ENCODE results near the gene RHOD.

The RHOD gene

DNA sequence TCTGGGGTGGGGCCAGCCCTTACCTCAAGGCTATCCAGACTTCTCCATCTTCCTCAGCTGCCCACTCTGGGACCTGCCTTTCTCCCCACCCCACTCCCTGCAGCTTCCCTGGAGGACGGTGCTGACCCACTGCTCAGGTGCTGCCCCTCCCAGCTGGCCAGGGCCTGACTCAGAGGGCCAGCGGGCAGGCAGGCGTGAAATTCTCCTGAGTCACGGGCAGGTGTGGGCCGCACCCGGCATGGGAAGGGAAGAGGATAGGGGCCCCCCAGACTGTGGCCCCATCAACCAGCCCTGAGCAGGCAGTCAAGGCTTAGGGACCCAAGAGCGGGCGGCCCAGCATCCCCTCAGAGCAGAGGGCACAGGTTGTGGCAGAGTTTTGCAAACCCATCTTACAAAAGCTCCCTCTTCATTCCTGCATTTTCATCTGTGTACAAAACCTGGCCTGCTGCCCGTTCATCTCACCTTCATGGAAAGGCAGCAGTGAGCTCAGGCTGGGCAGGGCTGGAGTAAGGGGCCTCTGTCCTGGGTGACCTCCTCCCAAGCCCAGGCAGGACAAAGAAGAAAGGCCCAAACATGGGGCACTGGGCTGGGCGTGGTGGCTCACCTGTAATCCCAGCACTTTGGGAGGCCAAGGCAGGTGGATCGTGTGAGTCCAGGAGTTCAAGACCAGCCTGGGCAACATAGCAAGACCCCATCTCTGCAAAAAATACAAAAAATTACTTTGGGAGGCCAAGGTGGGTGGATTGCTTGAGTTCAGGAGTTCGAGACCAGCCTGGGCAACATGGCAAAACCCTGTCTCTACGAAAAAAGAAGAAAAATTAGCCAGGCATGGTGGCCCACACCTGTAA is 6.1 kb downstream of the RHOD start:
- no peak for DNase-seq

DNA sequence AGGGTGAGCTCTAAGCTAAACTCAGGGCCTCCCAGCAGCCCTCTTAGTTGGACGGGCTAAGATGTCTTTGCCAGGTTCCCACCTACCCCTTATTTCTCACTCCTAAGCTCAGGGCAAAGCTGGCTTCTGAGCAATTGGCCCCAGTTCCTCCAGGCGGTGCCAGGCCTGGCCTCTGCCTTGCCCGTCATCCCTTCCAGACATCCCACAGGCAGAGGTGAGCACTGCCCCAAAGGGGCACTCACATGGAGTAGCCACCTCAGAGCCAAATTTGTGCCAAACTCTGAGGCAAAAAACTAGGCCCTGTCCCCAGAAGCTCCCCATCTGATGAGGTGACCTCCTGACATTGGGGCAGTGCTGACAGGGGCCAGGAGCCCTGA is 9.7 kb downstream of the RHOD start:
- no peak for DNase-seq

DNA sequence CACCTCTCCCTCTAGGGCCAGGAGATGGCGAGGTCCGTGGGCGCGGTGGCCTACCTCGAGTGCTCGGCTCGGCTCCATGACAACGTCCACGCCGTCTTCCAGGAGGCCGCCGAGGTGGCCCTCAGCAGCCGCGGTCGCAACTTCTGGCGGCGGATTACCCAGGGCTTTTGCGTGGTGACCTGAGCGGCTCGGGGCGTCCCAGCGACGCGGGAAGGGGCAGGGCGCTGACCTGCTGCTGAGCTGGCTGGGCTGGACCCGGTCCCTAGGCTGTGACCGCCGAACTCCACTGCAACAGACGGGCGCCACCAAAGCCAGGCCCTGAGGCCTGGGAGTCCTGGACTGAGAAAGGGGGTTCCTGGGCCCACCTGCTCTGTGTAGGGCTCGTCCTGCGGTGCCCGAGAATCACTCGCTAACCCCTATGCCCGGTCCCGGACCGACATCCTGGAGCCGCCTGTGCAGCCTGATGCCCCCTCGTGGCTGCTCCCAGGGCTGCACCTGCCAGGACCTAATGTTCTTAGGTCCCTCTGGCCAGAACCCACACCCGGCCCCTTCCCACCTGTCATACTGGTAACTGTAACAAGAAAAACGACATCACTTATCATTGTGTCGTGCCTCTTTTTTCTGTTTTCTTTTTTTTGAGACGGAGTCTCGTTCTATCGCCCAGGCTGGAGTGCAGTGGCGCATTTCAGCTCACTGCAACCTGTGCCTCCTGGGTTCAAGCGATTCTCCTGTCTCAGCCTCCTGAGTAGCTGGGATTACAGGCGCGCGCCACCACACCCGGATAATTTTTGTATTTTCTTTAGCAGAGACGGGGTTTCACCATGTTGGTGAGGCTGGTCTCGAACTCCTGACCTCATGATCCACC is 15.0 kb downstream of the RHOD start:
- DNase-seq, result no peak

DNA sequence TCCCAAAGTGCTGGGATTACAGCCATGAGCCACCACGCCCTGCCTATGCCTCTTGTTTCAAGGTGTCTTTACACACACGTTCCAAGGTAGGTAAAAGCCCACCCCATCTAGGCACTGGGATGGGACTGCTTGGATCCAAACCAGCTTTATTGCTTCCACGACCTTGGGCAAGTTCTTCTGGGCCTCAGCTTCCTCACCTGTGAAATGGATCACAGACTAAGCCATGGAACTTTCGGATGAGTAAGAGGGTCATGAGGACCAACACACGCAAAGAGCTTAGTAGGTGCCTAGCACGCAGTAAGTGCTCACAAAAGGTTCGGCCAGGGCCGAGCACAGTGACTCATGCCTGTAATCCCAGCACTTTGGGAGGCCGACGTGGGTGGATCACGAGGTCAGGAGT is 15.6 kb downstream of the RHOD start:
- DNase-seq, result no peak

DNA sequence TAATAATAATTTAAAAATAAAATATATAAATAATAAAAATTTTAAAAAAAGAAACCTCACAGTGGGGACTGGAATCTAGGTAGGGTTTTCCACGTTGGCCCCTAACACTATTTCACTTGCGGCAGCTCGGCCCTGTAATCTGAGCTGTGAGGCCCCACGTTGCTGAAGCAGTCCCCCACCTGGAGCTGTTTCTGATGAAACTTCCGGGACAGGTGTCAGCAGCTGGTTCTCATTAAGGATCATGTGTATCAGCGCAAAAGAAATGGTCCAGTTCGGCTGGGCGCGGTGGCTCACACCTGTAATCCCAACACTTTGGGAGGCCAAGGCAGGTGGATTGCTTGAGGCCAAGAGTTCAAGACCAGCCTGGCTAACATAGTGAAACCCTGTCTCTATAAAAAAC is 17.3 kb downstream of the RHOD start:
- DNase-seq, result peak; percentile 62

DNA sequence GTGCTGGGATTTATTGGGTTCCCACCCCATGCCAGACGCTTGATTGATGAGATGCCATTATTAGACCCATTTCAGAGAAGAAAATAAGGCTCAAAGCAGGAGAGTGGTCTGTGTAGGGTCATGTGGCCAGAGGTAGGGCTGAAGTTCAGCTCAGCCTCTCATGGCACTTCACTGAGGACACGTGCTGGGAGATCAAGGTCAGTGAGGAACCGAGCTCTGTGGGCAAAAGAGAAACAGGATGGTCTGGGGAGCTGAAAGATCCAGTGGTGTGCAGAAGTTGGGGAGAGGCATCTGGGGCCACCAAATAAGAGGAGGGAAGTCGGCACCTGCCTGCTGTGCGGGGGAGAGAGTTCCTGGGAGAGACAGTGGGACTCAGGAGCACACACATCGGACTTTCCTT is 19.6 kb downstream of the RHOD start:
- DNase-seq, result no peak

DNA sequence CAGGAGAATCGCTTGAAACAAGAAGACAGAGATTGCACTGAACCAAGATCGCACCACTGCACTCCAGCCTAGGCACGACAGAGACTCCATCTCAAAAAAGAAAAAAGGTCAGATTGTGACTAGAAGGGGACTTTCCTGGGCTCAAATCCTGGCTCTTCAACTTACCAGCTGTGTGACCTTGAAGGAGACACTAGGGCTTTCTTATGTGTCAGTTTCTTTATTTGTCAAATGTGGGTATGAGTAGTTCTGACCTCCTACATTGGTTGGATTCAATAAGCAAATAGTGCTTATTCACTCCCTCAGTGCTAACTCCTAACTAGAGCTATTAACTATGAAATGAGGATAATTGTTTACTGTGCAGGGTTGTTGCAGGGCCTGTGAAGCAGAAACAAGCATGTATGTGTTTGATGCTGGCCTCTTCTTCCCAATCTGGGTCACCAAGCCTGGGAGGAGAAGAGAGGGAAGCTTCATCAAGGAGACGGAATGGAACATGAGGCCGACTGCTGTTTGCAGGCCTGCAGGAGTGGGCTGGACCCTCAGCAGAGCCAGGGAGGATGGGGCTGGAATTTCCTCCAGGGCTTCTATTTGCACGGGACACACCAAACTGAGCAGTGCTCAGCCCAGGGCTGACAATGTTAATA is 22.5 kb downstream of the RHOD start:
- DNase-seq, result no peak

DNA sequence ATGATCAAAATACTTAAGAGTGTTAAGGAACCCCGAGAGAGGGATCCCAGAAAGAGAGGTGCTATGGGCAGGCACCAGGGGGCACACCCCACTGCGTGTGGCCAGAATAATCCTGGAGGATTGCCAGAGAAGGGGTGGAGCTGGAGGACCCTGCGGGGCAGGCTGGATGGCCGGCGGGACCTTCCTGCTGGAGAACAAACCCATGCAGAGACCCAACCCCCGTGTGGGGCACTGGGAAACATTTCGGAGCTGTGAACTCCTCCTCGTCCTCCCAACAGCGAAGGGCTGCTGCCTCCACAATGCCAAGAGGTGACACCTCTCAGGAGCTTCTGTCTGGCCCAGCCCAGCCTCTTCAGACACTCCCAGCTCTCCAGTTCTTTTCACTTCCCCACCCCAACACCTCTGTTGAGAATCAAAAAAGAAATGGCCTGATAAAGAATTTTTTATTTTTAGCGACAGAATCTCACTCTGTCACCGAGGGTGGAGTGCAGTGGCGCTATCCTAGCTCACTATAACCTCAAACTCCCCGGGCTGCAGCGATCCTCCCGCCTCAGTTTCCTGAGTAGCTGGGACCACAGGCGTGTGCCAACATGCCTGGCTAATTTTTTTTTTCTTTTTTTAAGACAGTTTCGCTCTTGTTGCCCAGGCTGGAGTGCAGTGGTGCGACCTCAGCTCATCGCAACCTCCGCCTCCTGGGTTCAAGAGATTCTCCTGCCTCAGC is 25.6 kb downstream of the RHOD start:
- no peak for DNase-seq

DNA sequence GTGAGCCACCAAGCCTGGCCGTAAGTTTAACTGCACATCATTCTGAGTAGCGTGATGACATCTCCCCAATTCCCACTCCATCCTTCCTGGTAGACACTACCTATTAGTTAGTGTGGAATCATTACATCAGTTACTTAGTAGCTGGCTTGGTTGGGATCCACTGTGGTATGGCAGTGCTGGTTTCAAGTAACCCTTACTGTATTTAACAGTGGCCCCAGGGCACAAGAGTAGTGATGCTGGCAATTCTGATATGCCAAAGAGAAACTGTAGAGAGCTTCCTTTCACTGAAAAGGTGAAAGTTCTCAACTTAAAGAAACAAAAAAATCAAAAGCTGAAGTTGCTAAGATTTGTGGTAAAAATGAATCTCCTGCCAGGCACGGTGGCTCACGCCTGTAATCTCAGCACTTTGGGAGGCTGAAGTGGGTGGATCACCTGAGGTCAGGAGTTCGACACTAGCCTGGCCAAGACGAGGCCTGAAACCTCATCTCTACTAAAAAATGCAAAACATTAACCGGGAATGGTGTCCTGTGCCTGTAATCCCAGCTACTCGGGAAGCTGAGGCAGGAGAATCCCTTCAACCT is 27.2 kb downstream of the RHOD start:
- no peak for DNase-seq

DNA sequence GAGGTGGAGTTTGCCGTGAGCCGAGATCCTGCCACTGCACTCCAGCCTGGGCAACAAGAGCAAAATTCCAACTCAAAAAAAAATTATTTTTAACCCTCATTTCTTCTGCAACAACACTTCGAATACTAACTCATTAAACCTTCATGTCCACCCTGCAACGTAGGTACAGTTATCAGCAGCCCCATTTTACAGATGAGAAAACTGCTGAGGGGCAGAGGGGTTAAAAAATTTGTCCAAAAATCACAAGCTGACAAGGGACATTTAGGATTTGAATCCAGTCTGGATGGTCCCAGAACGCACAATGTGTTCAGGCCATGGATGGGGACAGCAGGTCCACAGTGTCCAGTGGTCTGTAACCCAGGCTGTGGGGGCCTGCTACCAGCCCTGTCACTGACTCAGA is 29.0 kb downstream of the RHOD start:
- no peak for DNase-seq

DNA sequence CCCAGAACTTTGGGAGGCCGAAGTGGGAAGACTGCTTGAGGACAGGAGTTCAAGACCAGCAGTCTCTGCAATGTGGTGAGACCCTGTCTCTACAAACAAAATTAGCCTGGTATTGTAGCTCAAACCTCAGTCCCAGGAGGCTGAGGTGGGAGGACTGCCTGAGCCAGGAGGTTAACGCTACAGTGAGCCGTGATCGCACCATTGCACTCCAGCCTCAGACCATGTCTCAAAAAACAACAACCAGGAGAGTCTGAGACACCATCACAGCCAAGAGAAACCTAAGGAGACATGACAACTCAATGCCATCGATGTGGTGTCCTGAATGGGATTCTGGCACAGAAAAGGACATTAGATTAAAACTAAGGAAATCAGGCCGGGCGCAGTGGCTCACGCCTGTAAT is 34.1 kb downstream of the RHOD start:
- no peak for DNase-seq

DNA sequence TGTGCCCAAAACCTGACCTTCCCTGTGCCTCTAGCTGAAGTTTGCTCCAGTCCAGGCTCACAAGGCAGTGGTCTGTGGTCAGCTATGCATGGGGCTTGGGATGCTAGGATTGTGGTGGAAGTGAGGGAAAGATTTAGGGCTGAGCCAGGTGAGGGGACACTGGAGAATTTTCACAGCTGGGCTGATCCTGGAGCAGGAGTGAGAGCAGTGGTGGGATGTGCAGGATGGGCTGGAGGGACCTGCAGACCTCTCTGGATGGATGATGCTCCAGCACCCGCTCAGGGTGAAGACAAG is 38.5 kb downstream of the RHOD start:
- DNase-seq, result no peak

DNA sequence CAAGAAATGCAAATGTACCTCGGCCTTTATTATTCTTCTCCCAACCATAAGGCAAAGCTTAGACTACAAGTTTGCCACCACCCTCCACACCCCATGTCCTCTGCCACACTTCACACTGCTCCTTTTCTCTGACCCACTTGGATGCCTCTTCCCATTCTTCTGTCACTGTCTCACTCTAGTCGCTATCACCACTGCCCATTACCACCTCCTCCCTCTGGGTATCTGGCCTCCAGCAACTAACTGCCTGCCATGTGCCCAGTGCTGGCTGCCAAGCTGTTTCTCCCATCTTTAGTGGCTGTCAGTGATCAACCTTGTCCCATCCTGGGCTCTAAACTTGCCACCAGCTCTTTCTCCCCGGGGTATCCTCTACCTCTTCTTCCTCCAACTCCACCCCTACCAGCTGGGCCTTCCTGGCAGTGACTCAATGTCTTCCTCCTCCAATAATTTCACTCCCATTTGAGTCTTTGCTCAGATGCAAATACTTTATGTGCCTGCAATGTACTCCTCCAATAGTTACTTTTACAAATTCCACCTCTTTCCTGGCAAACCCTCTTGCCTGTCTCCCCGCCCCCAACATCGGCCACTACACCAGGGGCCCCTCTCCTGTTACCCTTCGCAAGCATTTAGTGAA is 42.3 kb downstream of the RHOD start:
- no peak for DNase-seq

DNA sequence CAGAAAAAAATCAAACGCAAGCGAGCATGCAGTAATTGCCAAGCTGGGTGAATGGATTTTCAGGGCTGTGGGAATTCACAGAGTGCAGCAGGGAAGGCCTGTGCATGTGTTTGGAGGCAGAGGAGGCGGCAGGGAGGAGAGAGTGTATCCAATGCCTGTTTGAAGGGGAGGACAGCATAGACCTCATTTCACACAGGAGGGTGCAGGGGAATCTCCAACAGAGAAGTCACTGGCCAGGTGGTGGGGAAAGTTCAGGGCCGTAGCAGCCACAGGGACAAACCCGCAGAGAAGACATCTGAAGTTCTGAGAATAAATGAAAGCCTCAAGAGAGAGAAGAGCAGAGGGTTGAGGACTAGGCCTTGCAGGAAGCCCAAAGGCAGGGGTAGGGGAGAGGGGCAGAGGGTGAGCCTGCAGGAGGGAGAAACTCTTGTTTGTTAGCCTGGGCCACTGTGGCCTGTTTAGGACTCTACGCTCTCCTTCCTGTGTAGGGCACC is 43.2 kb downstream of the RHOD start:
- DNase-seq, result no peak

DNA sequence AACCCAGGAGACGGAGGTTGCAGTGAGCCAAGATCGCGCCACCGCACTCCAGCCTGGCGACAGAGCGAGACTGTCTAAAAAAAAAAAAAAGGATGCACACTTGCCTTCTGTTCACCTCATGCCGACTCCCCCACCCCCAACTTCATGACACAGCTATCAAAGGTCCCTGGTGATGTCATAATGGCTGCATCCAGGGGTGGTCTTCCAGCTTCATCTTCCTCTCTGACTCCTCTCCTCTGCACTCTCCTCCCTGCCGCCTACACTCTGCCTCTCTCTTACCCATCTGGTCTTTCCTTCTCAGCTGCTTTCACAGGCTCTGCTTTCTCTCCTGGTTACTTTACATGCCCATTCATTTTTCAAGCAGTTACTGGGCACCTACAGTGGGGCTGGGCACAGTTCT is 46.0 kb downstream of the RHOD start:
- no peak for DNase-seq

DNA sequence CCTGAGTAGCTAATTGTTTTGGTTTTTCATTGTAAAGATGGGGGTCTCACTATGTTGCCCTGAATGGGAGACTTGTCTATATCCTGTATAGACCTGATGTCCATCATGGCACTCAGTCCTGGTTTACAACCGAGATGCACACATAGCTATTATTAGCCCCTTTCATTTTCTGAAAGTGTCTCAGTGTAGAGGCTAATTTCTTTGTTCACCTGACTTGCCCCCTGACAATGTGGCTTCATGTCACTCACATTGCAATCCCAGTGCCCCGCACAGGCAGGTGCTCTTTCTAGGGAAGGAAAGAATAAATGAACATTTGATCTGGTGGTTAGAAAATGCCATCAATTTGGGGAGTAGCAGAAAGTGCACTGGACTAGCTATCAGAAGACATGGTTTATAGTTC is 49.3 kb downstream of the RHOD start:
- DNase-seq, result no peak

DNA sequence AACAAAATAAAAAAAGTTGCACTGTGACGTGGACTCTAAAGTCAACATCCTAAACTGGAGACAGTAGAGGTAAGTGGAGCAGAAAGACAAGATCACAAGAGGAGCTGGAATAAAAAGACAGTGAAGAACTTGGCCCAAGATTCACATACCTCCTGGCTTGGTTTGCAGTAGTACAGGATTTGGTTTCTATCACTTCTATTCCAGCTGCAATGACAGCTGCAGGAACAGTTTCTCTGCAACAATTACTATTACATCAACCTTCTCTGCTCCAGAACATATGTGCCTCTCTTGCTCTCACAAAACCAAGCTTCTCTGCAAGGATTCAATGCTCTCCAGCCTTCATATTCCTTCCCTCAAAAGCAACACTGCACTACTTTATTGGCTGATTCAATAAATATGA is 54.6 kb downstream of the RHOD start:
- no peak for DNase-seq

DNA sequence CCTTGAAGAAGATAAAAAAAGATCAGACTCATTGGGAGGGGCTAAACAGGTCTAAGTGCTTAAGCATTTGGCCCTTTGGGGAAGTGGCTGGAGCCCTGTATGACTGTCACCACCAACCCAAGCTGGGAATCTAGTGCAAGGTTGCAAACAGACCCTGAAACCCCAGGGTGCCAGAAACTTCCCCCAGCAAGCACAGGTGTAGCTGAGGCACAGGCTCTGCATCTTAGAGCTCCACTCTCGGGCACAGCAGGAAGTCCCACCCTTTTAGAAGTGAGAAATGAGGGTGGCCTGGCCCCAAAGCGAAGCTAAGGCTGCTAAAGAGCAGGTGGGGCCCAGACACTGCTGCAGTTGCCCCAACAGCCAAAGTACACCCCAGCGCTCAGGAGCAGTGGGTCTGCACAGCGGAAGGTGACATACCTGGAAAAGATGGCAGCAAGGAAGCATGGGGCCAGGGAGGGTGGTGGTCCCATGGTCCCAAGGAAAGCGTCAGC is 56.6 kb downstream of the RHOD start:
- DNase-seq, result no peak

DNA sequence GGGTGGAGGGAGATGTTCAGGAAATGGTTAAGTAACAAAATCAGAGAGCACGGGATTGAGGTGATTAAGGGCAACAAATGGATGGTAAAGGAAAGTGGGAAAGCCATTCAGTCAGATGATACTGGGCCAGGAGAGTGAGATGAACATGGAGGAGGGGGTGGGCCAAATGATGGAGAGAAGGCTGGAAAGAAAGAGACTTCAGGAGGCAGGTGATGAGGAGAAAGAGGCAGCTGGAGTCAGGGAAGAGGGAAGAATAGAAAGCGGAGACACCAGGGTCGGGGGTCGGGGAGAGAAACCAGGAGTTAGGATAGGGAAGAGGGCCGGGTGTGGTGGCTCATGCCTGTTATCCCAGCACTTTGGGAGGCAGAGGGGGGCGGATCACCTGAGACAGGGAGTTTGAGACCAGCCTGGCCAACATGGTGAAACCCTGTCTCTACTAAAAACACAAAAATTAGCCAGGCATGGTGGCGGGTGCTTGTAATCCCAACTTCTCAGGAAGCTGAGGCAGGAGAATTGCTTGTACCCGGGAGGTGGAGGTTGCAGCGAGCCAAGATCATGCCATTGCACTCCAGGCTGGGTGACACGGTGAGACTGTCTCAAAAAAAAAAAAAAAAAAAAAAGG is 57.7 kb downstream of the RHOD start:
- no peak for DNase-seq

DNA sequence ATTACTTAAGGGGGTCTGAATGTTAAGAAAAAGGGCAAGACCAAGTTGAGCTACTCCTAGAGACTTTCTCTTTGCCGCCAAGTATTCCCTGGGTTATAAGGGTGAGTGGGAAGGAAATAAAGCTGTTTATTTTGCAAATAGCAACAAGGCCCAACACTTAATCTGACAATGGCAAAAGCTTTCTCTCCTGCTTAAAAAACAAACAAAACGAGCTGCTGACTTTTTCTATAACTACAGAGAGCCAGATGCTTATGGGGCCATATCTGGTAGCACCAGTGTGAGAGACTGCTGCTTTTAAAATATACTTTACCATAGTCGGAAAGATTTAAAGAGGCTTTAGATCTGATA is 60.1 kb downstream of the RHOD start:
- no peak for DNase-seq

DNA sequence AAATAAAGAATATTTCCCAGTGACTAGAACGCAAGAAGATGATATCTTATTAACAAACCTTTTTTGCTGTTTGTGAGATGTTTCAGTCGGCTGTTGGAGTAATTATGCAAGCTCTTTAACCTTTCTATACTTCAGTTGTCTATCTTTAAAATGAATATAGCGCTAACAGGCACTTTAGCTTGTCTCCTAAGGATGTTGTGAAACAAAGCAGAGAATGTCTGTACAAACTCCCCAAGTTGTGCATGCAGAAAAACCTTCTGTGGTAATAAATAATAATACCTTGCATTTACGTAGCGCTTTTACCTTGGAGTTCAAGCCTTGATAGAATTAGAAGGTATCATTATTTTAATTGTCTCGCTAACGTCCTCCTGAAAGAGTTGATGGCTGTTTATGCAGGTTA is 60.5 kb downstream of the RHOD start:
- no peak for DNase-seq

DNA sequence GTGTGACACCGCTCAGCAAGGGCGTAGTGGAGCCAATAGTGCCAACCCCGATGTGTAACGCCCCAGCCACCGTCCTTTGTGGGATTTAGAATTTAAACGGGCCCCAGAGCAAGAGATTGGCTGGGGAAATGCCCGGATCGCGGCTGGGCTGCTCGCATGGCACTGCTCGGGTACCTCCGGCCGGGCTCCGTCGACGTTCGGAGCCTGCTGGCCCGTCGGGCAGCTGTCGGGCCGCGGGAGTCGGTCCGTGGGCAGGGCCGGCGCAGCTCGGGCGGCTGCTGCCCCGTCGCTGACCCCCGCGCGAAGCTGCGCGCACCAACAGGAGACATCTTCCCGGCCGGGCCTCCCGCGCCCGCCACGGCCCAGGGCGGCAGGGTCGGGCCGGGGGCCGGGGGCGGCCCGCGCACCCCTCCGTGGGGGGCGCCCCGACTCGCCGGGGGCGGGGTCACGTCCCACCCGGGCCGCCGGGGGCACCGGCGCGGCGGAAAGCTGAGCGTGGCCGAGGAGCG is 61.1 kb downstream of the RHOD start:
- no peak for DNase-seq
